GM19099 (cell line): ENCODE measurements around the gene RPA4.

Experiments used
- POLR2A ChIP-seq: IDR thresholded peaks from 3 replicates; pipeline ENCODE4 v1.6.1; 2011; ENCODE audit warnings: low read depth; ENCODE audit not compliant: insufficient read length; ENCODE audit errors: extremely low read depth

Gene RPA4, protein sequence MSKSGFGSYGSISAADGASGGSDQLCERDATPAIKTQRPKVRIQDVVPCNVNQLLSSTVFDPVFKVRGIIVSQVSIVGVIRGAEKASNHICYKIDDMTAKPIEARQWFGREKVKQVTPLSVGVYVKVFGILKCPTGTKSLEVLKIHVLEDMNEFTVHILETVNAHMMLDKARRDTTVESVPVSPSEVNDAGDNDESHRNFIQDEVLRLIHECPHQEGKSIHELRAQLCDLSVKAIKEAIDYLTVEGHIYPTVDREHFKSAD

DNA sequence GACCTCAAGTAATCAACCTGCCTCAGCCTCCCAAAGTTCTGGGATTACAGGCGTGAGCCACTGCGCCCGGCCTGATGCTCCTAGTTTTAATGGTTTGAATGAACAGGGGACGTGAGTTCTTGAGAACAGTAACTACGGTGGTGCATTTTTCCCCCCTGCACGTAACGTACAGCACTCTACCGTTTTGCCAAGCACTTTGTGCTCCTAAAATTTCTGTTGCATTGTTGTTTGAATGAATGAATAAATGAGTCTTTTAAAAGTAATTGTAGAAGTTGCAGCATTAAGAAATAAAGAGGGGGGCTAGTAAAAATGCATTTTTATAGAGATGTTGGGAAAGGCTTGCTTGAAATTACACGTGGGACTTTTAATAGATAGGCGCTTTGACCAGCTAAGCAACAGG lies at the start of gene RPA4:
Gene RPA4, plus strand, starts transcription at position 301 of the 400 bp plus-strand sequence. CDS start 403 bp downstream, outside the sequence.
- no peak for TF ChIP-seq POLR2A

DNA sequence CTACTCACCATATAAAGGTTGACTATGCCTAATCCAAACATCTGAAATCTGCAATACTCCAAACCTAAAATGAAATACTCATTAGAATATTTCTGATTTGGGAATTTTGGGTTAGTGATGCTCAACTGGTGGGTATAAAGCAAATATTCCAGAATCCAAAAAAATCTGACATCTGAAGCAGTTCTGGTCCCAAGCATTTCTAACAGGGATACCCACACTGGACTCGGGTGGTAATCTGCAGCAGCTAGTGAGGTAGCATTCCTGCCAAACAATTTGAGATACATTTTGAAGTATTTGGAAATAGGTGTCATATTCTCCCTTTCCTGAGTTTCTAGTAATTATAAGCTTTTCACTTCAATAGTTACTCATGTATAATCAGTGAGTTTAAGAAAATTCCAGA lies 49.6 kb upstream of the RPA4 start:
- no peak for TF ChIP-seq POLR2A

DNA sequence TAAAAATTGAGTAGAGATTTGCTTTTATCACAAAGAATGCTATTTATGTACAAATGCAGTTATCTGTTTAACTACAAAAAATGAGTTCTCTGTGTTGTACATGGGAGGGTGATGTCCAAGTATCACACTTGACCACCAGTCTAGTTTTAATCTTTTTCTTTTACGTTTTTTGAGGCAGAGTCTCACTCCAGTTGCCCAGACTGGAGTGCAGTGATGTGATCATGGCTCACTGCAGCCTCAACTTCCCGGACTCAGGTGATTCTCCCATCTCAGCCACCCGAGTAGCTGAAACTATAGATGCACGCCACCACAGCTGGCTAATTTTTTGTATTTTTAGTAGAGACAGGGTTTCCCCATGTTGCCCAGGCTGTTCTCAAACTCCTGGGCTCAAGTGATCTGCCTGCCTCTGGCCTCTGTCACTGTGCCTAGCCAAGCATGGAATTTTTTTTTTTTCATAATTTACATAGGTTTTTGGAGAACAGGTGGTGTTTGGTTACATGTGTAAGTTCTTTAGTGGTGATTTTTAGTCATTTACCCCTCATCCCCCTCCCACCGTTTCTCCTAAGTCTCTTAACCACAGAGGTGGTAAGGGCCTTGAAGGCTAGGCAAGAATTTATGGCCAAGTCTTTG lies 47.9 kb upstream of the RPA4 start:
- TF ChIP-seq POLR2A: no peak

DNA sequence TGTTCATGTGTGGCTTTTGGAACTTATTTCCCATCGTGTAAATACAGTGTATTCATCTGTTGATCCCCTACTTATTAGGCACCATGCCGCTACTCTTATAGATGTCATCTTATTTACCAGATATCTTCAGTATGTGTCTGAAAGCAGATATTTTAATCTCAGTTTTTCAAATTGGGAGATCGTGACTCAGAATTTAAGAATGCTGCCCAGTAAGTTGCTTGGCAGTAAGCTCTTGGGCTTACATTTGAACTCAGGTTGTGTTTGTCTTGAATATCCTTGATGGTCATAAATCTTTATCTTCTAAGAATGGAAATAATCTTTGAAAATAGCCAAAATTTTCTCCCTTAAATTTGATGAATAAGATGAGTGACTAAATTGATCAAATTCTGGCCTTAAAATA lies 45.9 kb upstream of the RPA4 start:
- no peak for TF ChIP-seq POLR2A

DNA sequence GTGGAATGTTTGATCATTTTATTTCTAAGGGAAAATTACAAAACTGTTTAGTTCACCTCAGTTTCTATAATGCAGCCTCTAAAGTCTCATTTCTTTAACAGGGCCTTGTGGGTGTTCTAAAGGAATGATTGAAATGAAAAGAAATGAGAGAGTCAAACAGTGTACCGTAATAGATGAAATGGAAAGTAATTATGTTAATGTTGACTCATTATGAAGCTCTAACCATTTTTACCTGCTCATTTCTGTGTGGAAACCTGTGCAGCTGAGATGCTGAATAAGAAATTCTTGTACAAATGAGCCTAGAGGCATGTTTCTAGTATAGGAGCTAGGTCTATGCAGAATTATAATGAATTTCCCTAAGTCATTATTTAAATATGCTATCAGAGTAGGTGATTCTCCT lies 45.2 kb upstream of the RPA4 start:
- no peak for TF ChIP-seq POLR2A

DNA sequence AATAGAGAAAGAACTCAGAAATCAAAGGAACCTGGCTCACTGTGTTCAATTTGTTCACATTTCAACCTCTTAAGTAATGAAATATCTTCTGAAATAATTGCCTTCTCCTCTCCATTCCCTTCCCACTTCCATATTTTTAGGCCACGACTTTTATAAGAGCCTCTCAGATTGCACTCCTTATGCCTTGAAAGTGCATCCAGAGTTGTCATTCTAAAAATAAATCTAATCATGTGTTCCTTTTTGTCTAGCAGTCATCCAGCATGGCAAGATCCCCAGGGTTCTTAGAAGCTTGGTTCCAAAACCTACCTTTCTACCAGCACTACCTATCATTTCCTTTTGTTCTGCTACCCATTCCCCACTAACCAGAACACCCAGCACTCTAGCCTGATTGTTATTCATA lies 42.4 kb upstream of the RPA4 start:
- TF ChIP-seq POLR2A: no peak

DNA sequence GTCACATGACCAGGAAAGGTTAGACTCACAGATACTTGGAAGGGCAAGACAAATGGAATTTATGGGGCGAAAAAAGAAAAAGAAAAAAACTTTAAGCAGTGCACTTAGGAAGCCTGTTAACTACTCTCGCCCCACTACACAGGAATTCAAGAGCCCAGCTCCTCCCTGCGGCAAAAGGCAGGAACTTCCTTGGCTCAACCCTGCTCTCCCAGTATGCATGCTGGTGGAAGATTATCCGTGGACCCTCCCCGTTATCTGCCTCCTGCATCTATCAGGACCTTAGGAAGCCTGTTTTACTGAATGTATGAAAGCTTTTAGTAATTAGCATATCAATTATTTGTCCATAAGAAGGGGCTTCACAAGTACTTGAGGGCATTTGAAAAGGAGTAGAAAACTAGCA lies 40.1 kb upstream of the RPA4 start:
- no peak for TF ChIP-seq POLR2A

DNA sequence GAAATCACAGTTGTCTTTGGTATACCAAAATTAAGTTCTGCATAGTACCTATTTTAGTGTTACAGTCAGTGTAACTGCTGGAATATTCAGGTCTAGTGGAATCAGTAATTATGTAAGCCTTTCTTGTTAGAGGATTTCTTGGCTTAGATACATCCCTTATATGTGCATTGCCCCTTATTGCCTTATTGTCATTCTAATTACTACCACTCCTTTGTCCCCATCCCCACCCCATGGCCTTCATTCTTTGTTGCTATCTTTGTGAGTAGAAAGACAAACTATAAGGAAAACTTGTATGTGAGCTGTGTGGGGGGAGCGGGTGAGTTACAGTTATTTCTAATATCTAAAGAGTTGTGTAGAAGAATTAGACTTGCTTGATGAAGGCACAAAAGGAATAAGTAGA lies 36.9 kb upstream of the RPA4 start:
- TF ChIP-seq POLR2A: no peak

DNA sequence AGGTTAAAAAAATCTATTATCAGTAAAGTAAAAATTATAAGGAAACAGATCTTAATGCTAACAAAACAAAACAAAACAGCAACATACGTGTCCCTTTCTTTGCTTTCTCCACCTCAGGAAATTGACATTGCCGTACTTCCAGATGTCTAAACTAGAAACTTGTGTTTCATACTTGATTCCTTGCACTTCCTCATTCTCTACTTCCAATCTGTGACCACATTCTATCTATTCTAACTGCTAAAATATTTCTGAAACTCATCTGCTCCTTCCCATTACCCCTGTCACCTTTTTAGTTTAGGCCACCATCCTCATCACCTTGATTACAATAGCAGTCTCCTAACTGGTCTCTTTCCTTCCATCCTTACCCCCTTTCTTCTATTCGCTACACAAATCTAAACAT lies 22.5 kb upstream of the RPA4 start:
- TF ChIP-seq POLR2A: no peak

DNA sequence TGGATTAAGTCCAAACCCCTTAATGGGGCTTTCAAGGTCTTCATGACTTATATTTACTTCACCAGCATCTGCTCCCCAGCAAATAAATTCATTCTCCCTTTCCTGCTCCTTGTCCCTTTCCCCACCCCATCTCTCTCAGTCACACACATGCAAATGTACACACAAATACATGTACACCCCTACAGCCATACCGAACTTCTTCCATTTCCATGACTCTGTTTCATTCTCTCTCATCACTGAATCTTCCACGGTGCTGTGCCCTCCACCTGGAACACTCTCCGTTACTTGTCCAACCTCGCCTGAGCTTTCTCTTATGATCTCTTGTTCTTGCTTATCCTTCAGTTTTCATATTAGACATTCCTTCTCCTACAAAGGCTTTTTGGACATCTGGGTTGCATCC lies 22.0 kb upstream of the RPA4 start:
- TF ChIP-seq POLR2A: no peak

DNA sequence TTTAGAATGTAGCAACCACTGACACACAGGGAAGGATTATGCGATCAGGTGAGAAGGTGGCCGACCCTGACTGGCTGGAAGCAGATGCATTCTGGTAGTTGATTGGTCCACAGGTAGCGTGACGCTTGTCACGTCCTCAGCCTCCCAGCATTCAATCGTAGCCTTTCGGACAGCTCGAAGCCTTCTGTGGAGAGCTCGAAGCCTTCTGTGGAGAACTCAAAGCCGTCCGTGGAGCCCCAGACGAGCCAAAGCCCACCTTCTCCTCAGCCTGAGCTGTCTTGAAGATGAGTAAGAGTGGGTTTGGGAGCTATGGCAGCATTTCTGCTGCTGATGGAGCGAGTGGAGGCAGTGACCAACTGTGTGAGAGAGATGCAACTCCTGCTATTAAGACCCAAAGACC lies 319 bp downstream of the RPA4 start:
- no peak for TF ChIP-seq POLR2A

DNA sequence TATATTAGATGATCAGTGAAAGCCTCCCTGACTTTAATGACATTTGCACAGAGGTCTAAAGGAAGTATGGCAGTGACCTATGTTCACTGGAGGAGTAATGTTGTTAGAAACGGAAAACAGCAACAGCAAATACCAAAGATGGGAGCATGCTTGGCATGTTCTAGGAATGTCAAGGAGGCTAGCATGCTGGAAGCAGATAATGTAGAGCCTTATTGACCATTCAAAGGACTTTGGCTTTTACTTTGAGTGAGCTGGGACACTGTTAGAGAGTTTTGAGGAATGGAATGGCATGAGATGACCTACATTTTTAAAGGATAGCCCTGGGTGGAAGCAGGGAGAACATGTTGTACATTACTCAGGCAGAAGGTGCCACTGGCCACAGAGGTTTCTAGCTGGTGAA lies 6.0 kb downstream of the RPA4 start:
- no peak for TF ChIP-seq POLR2A

DNA sequence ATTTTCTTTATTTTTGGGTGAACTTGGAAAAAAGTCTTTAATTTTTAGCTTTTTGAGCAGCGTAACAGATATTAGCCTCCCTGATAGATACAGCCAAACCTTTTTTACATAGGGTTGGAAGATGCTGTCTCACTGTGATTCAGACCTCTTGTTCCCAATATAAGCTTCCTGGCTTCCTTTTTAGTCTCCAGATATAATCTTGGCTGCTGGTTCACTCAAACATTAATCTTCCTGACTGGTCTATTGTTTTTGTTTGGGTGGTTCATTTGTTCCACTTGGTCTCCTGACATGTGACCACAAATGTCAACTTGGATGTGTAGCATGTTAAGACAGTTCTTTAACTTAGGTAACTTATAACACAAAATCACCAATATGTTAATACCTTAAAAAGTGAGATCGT lies 23.0 kb downstream of the RPA4 start:
- TF ChIP-seq POLR2A: no peak

DNA sequence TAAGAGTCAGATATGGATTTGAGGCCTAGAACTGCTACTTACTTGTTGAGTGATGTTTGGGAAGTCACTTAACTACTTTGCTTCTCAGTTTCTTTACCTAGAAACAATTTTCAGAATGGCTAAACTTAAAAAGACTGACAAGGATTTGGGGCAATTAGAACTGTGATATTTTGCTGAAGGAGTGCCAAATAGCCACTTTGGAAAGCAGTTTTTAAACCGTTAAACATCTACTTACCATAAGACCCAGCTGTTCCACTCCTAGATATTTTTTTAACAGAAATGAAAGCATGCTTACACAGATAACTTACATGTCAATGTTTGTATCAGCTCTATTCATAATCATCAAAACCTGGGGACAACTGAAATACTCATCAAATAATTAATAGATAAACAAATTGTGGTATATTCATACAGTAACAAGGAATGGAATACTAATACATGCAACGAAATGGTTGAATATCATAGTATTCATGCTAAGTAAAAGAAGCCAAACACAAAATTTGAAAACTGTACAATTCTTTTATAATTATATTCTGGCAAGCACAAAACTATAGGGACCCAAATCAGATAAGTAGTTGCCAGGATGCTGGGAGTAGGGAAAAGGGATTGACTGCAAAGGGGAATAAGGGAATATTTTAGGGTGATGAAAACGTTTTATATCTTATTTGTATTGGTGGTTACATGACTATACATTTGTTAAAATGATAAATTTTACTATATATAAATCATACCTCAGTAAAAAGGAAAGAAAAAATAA lies 24.0 kb downstream of the RPA4 start:
- no peak for TF ChIP-seq POLR2A

DNA sequence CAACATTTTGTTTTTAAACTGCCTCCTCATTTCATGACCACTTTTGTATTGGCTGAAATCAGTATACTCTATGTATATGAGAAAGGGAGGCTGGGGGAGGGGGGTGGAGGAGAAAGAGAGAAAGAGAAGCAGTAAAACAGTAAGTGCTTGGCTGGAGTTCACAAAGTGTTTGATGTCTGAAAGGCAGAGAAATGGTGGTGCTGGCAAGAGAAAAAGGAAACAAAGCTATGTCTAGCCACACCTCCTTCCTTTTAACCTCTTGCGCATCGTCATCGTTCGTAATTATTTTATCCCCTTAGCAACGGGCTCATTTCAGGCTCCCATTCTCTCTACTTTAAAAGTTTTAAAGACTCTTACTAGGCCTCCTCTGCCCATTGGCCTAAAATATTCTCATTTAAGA lies 25.6 kb downstream of the RPA4 start:
- TF ChIP-seq POLR2A: no peak

DNA sequence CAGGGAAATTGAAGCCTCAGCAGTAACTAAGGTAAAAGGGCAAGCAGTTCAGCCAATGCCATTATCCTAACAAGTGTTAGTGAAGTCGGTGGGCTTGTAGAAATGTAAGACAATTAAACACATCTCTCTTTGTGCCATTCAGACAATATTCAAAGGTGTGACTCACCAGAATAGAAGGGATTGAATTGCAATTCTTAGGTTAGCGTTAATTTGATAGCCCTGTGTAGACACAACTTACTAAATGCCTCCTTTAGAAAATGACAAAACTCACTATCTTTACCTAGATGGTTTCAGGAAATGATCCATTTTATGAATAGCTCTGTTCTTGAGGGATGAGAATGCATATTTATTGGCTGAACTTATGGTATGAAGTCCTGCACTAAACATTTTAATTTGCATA lies 35.2 kb downstream of the RPA4 start:
- no peak for TF ChIP-seq POLR2A

DNA sequence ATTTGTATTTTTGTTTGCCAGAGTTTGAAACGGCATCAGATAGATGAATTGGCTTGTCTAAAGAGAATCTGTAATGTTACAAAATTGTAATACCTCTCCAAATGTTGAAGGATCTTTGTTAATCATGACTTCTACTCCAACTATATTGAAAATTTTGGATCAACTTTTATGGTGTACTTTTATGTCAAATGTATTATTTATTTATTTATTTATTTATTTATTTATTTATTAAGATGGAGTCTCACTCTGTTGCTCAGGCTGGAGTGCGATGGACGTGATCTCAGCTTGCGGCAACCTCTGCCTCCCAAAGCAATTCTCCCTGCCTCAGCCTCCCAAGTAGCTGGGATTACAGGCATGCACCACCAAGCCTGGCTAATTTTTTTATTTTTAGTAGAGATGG lies 36.0 kb downstream of the RPA4 start:
- TF ChIP-seq POLR2A: no peak

DNA sequence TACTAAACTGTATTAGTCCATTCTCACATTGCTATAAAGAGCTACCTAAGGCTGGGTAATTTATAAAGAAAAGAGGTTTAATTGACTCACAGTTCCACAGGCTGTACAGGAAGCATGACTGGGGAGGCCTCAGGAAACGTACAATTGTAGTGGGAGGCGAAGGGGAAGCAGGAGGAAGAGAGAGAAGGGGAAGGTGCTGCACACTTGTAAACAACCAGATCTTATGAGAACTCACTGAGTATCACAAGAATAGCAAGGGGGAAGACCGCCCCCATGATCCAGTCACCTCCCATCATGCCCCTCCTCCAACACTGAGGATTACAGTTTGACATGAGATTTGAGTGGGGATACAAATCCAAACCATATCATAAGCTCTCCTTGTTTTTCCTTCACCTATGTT lies 40.9 kb downstream of the RPA4 start:
- no peak for TF ChIP-seq POLR2A
